Neuron (in vitro differentiated cells): ENCODE data around the gene CTNNA1.

Source experiments
- H2AFZ ChIP-seq: one replicate; pipeline ENCODE4 v1.6.1; 2013; ENCODE audit warnings: low read depth, mild to moderate bottlenecking, inconsistent platforms, low read length, moderate library complexity
- H3K27me3 ChIP-seq: one replicate; pipeline ENCODE4 v1.6.1; 2013; ENCODE audit warnings: low read length; ENCODE audit not compliant: insufficient read depth
- H3K36me3 ChIP-seq: one replicate; pipeline ENCODE4 v1.6.1; 2013; ENCODE audit warnings: low read length; ENCODE audit not compliant: insufficient read depth
- H3K4me1 ChIP-seq: one replicate; pipeline ENCODE4 v1.6.1; 2013; ENCODE audit warnings: low read length; ENCODE audit not compliant: insufficient read depth
- H3K4me3 ChIP-seq: 2 replicates; pipeline ENCODE4 v1.5.1; 2013; ENCODE audit warnings: mild to moderate bottlenecking, low read length, moderate library complexity
- H3K9me3 ChIP-seq: one replicate; pipeline ENCODE4 v1.6.1; 2013; ENCODE audit warnings: low read length

CTNNA1 gene

GRCh38 chr5:138890644-138891043 lies 137.4 kb downstream of the CTNNA1 start:
- H3K27me3 ChIP-seq, result no peaks in the 10 kb centered on the region
- H3K4me1 ChIP-seq, result no peaks in the 10 kb centered on the region
- H3K9me3 ChIP-seq, result peaks cover 8% of the 10 kb centered on the region
- no peak overlapping the region for H2AFZ ChIP-seq
- H3K4me3 ChIP-seq, result no peak overlapping the region
- H3K36me3 ChIP-seq, result peaks cover 56% of the 10 kb centered on the region

DNA sequence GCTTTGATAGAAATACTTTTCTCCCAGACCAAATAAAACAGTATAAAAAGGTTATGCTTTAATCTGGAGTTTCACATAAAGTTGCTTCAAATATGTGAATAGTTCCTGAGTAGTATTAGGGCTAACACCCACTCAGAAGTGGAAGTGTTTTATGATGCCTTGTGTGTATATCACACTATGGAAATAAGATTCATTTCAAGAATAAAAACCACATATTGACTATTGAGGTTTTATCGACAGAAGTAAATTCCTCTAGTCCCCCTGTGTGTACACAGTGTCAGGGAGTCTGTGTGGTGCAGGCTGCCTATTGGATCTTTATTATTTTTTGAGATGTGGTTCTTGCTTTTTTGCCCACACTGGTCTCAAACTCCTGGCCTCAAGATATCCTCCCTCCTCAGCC lies 142.7 kb downstream of the CTNNA1 start:
- Histone ChIP-seq H3K4me1 (no peaks in the 10 kb centered on the region), H3K36me3 (peaks cover 36% of the 10 kb centered on the region), H3K27me3 (no peaks in the 10 kb centered on the region), H3K4me3 (no peak overlapping the region), H3K9me3 (no peaks in the 10 kb centered on the region), H2AFZ (no peak overlapping the region)

- H3K36me3 ChIP-seq, result peaks cover 34% of the 10 kb centered on the region
- H3K4me1 ChIP-seq, result peaks cover 11% of the 10 kb centered on the region
- H3K4me3 ChIP-seq, result no peak overlapping the region
- H2AFZ ChIP-seq, result no peak overlapping the region
- no peaks in the 10 kb centered on the region for H3K27me3 ChIP-seq
- H3K9me3 ChIP-seq, result no peaks in the 10 kb centered on the region
Observed at GRCh38 chr5:138898299-138898698, 145.1 kb downstream of the CTNNA1 start.

DNA sequence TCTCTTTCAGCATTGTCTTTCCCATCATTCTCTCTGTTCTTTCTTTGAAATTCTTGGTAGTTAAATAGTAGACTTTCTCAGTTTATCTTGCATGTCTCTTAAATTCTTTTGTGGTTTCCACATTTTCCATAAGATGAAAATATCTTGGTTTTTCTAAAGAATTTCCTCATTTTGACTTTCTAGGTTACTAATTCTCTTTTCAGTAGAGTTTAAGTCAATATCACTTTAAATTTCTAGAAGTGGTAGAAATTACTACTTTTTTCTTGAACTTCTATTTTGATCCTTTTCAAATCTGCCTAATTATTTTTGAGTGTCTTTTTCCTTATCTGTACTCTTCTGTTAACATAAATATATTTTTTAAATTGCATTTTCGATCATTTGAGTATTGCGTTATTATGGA lies 145.5 kb downstream of the CTNNA1 start:
- H3K4me1 ChIP-seq, result peaks cover 11% of the 10 kb centered on the region
- H3K4me3 ChIP-seq, result no peak overlapping the region
- H3K36me3 ChIP-seq, result peaks cover 38% of the 10 kb centered on the region
- no peaks in the 10 kb centered on the region for H3K27me3 ChIP-seq
- no peaks in the 10 kb centered on the region for H3K9me3 ChIP-seq
- no peak overlapping the region for H2AFZ ChIP-seq

DNA sequence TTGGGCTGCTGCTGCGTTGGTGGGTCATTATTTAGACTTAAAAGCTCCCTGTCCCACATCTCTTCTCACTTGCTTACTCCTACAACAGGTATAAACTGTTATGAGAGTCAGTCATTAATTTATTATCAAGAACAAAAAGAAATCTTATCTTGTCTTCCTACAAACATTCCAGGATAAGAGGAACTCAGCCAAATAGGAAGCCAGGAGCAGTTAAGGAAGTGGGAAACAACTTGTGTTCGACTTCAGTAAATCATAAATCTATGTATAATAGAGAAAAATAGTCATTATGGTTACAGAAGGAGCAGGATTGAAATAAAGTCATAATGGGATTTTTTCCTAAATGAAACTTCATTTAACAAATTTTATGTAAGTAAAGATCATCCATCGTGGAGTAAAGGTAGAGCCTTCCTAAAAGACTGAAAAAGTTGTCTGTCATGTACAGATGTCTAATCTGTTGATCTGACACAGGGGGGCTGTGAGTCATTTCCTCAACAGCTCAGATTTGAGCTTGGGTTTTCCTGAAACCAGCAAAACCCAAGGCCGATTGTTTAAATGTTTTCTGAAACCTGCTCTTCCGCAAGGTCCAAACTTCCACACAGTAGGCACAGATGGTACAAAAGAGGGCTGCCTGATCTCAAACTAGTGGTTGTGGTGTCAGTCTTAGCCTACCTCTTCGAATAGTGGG lies 147.2 kb downstream of the CTNNA1 start:
- peaks cover 48% of the 10 kb centered on the region for H3K36me3 ChIP-seq
- H3K27me3 ChIP-seq, result no peaks in the 10 kb centered on the region
- no peaks in the 10 kb centered on the region for H3K9me3 ChIP-seq
- H2AFZ ChIP-seq, result no peak overlapping the region
- H3K4me1 ChIP-seq, result peaks cover 11% of the 10 kb centered on the region
- no peak overlapping the region for H3K4me3 ChIP-seq

GRCh38 chr5:138901716-138902115 lies 148.5 kb downstream of the CTNNA1 start:
- Histone ChIP-seq H2AFZ (no peak overlapping the region), H3K9me3 (no peaks in the 10 kb centered on the region), H3K4me3 (no peak overlapping the region), H3K36me3 (peaks cover 55% of the 10 kb centered on the region), H3K27me3 (no peaks in the 10 kb centered on the region), H3K4me1 (peaks cover 11% of the 10 kb centered on the region)

DNA sequence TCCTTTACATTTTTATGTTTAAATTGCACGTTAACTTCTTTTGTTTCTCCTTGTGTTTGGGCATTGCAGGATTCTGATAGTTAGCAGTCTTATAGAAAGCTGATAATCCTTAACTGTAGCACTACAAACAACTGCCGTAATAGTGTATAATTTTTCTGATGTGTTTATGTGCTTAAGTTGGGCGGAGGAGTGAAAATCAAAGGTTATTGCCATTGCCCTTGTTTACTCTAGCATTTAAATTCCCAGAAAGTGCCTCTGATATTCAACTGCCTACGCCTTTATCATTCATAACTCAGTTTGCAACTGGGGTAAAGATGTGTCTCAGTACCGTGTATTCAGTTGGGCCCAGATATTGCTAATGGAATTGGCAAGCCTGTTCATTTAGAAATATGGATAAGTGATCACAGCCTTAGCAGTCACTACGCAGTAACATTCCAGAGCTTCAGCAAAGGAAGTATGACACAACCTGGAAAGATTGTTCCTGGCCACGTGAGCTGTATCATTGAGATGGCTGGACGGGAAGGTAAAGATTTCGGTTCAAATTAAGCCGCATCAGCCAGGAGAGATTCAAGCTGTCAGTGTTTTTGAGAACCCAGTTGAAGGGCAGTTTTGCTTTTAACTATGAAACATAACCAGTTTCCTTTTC lies 150.0 kb downstream of the CTNNA1 start:
- no peak overlapping the region for H3K4me3 ChIP-seq
- no peaks in the 10 kb centered on the region for H3K9me3 ChIP-seq
- no peak overlapping the region for H2AFZ ChIP-seq
- peaks cover 56% of the 10 kb centered on the region for H3K36me3 ChIP-seq
- H3K27me3 ChIP-seq, result no peaks in the 10 kb centered on the region
- peaks cover 11% of the 10 kb centered on the region for H3K4me1 ChIP-seq

- no peaks in the 10 kb centered on the region for H3K9me3 ChIP-seq
- no peak overlapping the region for H3K4me3 ChIP-seq
- peaks cover 11% of the 10 kb centered on the region for H3K4me1 ChIP-seq
- peaks cover 60% of the 10 kb centered on the region for H3K36me3 ChIP-seq
- H2AFZ ChIP-seq, result no peak overlapping the region
- no peaks in the 10 kb centered on the region for H3K27me3 ChIP-seq
Observed at GRCh38 chr5:138905541-138905940, 152.3 kb downstream of the CTNNA1 start.

DNA sequence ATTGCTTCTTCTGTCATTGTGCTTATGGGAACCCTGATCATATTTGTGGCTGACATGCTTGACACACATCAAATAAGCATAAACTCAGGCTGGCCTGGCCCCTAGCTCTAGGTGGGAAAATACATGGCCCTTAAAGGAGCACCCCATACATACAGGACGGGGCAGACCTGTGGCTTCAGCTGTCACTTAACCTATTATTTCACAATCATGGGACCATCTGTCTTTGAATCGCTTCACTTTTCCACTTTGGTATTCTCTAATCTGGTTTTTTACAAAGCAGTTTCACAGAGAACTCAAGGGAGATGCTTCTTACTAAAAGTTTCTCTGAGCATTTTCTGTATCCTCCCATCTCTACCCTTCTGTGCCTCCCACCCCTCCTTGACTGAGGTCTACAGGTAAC lies 156.5 kb downstream of the CTNNA1 start:
- no peak overlapping the region for H3K4me3 ChIP-seq
- no peaks in the 10 kb centered on the region for H3K27me3 ChIP-seq
- peaks cover 46% of the 10 kb centered on the region for H3K36me3 ChIP-seq
- H3K9me3 ChIP-seq, result no peaks in the 10 kb centered on the region
- no peaks in the 10 kb centered on the region for H3K4me1 ChIP-seq
- no peak overlapping the region for H2AFZ ChIP-seq

DNA sequence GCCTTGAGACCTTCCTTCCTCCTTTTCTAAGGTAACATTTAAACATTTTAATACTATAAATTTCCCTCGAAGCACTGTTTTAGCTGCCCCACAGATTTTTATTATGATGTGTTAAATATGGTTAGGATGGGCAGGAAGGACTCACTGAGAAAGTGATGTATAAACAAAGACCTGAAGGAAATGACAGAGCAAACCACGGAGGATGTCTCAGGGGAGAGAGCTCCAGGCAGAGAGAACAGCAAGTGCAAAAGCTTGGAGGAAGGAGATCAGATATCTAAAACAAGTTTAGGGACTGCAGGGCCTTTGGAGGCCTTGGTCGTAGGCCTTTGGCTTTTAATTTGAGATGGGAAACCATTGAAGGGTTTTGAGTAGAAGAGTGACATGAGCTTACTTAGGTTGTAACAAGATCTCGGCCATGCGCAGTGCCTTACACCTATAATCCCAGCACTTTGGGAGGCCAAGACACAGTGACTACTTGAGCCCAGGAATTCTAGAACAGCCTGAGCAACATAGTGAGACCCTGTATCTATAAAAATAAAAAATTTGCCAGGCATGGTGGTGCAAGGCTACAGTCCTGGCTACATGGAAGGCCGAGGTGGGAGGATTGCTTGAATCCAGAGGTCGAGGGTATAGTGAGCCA lies 157.4 kb downstream of the CTNNA1 start:
- no peaks in the 10 kb centered on the region for H3K27me3 ChIP-seq
- no peak overlapping the region for H3K4me3 ChIP-seq
- H3K9me3 ChIP-seq, result no peaks in the 10 kb centered on the region
- H3K4me1 ChIP-seq, result no peaks in the 10 kb centered on the region
- H3K36me3 ChIP-seq, result peaks cover 45% of the 10 kb centered on the region
- H2AFZ ChIP-seq, result no peak overlapping the region

- Histone ChIP-seq H3K27me3 (no peaks in the 10 kb centered on the region), H3K4me1 (no peaks in the 10 kb centered on the region), H2AFZ (no peak overlapping the region), H3K4me3 (no peak overlapping the region), H3K9me3 (no peaks in the 10 kb centered on the region), H3K36me3 (peaks cover 40% of the 10 kb centered on the region)
Observed at GRCh38 chr5:138911441-138911840, 158.2 kb downstream of the CTNNA1 start.

GRCh38 chr5:138912093-138912492 lies 158.9 kb downstream of the CTNNA1 start:
- Histone ChIP-seq H3K4me3 (no peak overlapping the region), H2AFZ (no peak overlapping the region), H3K36me3 (peaks cover 38% of the 10 kb centered on the region), H3K27me3 (no peaks in the 10 kb centered on the region), H3K9me3 (no peaks in the 10 kb centered on the region), H3K4me1 (no peaks in the 10 kb centered on the region)

DNA sequence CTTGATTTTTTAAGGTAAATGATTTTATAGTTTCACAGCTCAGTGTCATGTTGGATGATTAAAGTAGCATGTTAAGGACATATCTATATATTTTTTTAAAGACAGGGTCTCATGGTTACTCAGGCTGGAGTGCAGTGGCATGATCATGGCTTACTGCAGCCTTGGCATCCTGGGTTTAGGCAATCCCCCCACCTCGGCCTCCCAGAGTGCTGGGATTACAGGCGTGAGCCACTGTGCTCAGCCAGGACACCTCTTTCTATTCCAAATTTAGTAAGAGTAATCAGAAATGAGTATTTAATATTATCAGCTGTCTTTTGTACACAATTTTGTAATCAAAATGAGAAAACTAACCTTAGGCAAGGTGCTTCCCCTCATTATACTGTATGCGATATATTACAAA lies 160.5 kb downstream of the CTNNA1 start:
- Histone ChIP-seq H3K36me3 (peaks cover 36% of the 10 kb centered on the region), H3K4me1 (peaks cover 3% of the 10 kb centered on the region), H3K4me3 (no peak overlapping the region), H3K27me3 (no peaks in the 10 kb centered on the region), H2AFZ (no peak overlapping the region), H3K9me3 (no peaks in the 10 kb centered on the region)
